ENCODE results near the gene FSTL4. TPM values are rescaled to one million over a fixed set of nuclear protein-coding genes. Genes with fewer than 3 reads are reported as not detected.

FSTL4 gene
- total and polyA plus RNA-seq, 2 of the 4 experiments (the other 2 are of a cell fraction) = 0.18 TPM; not detected in 1

DNA sequence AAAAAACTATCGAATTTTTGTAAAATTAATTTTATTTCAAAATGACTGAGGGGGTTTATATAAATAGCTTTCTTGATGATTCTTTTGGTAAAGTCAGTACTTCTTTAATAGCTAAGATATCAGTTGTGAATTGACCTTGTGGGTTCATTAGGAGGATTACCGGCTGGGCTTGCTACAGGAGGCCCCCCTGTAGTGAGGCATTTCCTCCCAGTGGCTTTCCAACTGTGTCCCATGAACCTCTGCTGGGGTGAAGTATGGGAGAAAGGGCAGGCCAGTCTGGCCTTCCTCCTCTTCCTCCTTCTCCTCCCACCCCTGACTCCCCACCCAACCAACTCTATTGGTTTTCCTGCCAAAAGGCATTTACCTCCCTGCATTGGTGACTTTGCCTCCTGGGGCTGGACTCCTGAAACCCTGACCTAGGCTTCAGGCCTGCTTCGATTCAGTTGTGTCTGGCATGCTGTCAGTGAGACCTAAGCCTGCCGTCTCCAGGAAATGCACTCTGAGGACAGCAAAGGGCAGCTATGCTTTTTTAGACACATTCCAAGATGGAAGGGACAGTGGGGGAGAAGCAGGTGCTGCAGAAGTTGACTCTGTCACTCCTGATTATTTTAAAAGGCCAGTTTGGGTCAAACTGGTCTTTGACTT is 415.8 kb downstream of the FSTL4 start:
- TF ChIP-seq BHLHE40 (IDR thresholded peaks at IDR 0.05; ENCODE audit: low read depth, low read length) (no peak), CHD1 (IDR thresholded peaks at IDR 0.05; ENCODE audit: low read depth, low read length) (no peak), FOS (IDR thresholded peaks at IDR 0.05; ENCODE audit: low read depth, low read length) (no peak), RFX5 (IDR thresholded peaks at IDR 0.05; ENCODE audit: low read depth, low read length) (no peak), NFE2L2 (IDR thresholded peaks at IDR 0.05; ENCODE audit: low read depth, low read length) (no peak), SMC3 (IDR thresholded peaks at IDR 0.05; ENCODE audit: low read depth, low read length) (no peak), MAZ (IDR thresholded peaks at IDR 0.05; ENCODE audit: borderline replicate concordance, low read depth, low read length) (no peak), MAFK (IDR thresholded peaks at IDR 0.05; ENCODE audit: low read depth, low read length) (no peak), RCOR1 (IDR thresholded peaks at IDR 0.05; ENCODE audit: insufficient replicate concordance, low read length) (no peak)
- TF ChIP-seq, protein P1, sequence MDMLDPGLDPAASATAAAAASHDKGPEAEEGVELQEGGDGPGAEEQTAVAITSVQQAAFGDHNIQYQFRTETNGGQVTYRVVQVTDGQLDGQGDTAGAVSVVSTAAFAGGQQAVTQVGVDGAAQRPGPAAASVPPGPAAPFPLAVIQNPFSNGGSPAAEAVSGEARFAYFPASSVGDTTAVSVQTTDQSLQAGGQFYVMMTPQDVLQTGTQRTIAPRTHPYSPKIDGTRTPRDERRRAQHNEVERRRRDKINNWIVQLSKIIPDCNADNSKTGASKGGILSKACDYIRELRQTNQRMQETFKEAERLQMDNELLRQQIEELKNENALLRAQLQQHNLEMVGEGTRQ (IDR thresholded peaks at IDR 0.05; ENCODE audit: low read depth, low read length) = no peak
- POLR2A ChIA-PET (ENCODE audit: unreplicated experiment) = no interaction called here
- Histone ChIP-seq H3K27me3 (ENCODE audit: control insufficient read depth, insufficient read depth, low read length) (peaks cover 51% of the 10 kb centered on the region), H3K36me3 (ENCODE audit: control insufficient read depth, insufficient read depth, low read length) (no peaks in the 10 kb centered on the region), H3K79me1 (ENCODE audit: low read depth in 1 of 2, low read length in 2 of 2) (no peaks in the 10 kb centered on the region), H4K8ac (ENCODE audit: low read depth in 2 of 2, low read length in 2 of 2) (no peak overlapping the region), H4K91ac (ENCODE audit: insufficient read depth, low read depth, low read length) (no peak overlapping the region), H2AK5ac (ENCODE audit: low read depth, low read length) (no peak overlapping the region), H4K20me1 (ENCODE audit: insufficient read depth, low read length) (no peaks in the 10 kb centered on the region), H3K27ac (ENCODE audit: insufficient read depth, low read length) (no peak overlapping the region), H3K4me1 (ENCODE audit: control insufficient read depth, insufficient read depth, low read length) (no peaks in the 10 kb centered on the region; the same call in 1 of the 2 replicates), H3K9me3 (ENCODE audit: control insufficient read depth, insufficient read depth, low read length) (no peaks in the 10 kb centered on the region; the same call in 1 of the 2 replicates), H3K9me1 (ENCODE audit: insufficient read depth, low read length) (no peaks in the 10 kb centered on the region), H3K9ac (ENCODE audit: low read depth, low read length) (no peak overlapping the region), H4K5ac (ENCODE audit: low read depth, low read length) (no peak overlapping the region), H2BK20ac (ENCODE audit: low read depth, low read length) (no peak overlapping the region), H2BK15ac (ENCODE audit: low read depth, low read length) (no peak overlapping the region), H2AK9ac (replicated peaks; ENCODE audit: low read depth, low read length, poor library complexity) (no peak overlapping the region), H3K4me2 (ENCODE audit: low read depth, low read length) (no peak overlapping the region), H2AFZ (replicated peaks; ENCODE audit: low read length, poor library complexity) (no peak overlapping the region), H3K14ac (replicated peaks; ENCODE audit: low read depth, low read length) (no peak overlapping the region), H2BK5ac (ENCODE audit: low read depth, low read length, poor library complexity, severe bottlenecking) (no peak overlapping the region), H3K56ac (ENCODE audit: extremely low read depth, insufficient read depth, low read length) (no peak overlapping the region), H3K4me3 (ENCODE audit: insufficient read depth, low read depth, low read length) (no peak overlapping the region), H2BK120ac (ENCODE audit: low read depth, low read length) (no peak overlapping the region), H3K4ac (ENCODE audit: low read depth, low read length) (no peak overlapping the region), H3K23ac (ENCODE audit: low read depth, low read length) (no peak overlapping the region), H3K18ac (ENCODE audit: low read depth, low read length) (no peak overlapping the region)
- DNase-seq (no peak), ATAC-seq (ENCODE audit: low read depth) (no peak)
- dilution Hi-C loops (cut with HindIII; ENCODE audit: low sequenced_read_pairs, unreplicated experiment) (no loop called here), intact Hi-C loops (cut with micrococcal nuclease) (no loop called here), in situ Hi-C loops (cut with MboI; ENCODE audit: low sequenced_read_pairs) (no loop called here)
- BruUV-seq (replicated peaks) = no TSS peak
- 58% methylated on average over 2 of the region's 4 CpGs; no CpG with 5 or more reads in 1 of the 2 experiments for WGBS, 2 experiments (ENCODE audit: extremely low coverage in 2 of 2, insufficient read length in 1 of 2)
- CTCF ChIA-PET = interaction anchor here (0.6 kb wide), 1 partner anchor 144 kb away, joined by 3 read pairs; no protein-coding TSS in a partner anchor

Data from IMR-90 (cell line).